ENCODE measurements around the gene DCPS. TPM values are rescaled to one million over a fixed set of nuclear protein-coding genes. Genes with fewer than 3 reads are reported as not detected.

DCPS gene
- total RNA-seq, 1 donor from 2014 or later = 11.3 TPM

- no peaks in the 10 kb centered on the region for H3K9me3 Mint-ChIP-seq (ENCODE audit: unreplicated experiment)
- Histone ChIP-seq H3K36me3 (ENCODE audit: insufficient read depth, low read length) (no peaks in the 10 kb centered on the region), H3K4me2 (ENCODE audit: low read length) (no peak overlapping the region), H3K27me3 (ENCODE audit: insufficient read depth, low read length) (no peaks in the 10 kb centered on the region), H3K9me3 (ENCODE audit: insufficient read depth, low read depth, low read length) (no peaks in the 10 kb centered on the region), H4K20me1 (ENCODE audit: insufficient read depth, low read length) (peaks cover 42% of the 10 kb centered on the region), H2AFZ (ENCODE audit: low read depth, low read length) (no peak overlapping the region), H3K4me3 (ENCODE audit: insufficient read depth, low read depth, low read length) (no peak overlapping the region), H3K79me2 (ENCODE audit: insufficient read depth, low read length) (peaks cover 33% of the 10 kb centered on the region), H3K4me1 (ENCODE audit: insufficient read depth, low read length) (peaks cover 38% of the 10 kb centered on the region), H3K9ac (ENCODE audit: low read length) (no peak overlapping the region), H3K27ac (ENCODE audit: low read depth, low read length) (no peak overlapping the region)
- no peak overlapping the region for H3K4me3 Mint-ChIP-seq (ENCODE audit: unreplicated experiment)
- H3K27ac Mint-ChIP-seq (ENCODE audit: unreplicated experiment) = no peak overlapping the region
- TF ChIP-seq EZH2 (IDR thresholded peaks at IDR 0.05; ENCODE audit: insufficient read depth, low read length) = no peak
- no peak for TF ChIP-seq CTCF (IDR thresholded peaks at IDR 0.05; ENCODE audit: insufficient read depth, low read depth, low read length)
- FAIRE-seq = no peak
- no peaks in the 10 kb centered on the region for H3K27me3 Mint-ChIP-seq (ENCODE audit: low read depth, unreplicated experiment)
- H3K36me3 Mint-ChIP-seq (ENCODE audit: low read depth, unreplicated experiment) = peaks cover 4% of the 10 kb centered on the region
- peaks cover 18% of the 10 kb centered on the region for H3K4me1 Mint-ChIP-seq (ENCODE audit: low read depth, unreplicated experiment)
- no peak for DNase-seq (ENCODE audit: low read depth)
Measured at GRCh38 chr11:126357969-126358762, 54.3 kb downstream of the DCPS start.

- Histone ChIP-seq H4K20me1 (ENCODE audit: insufficient read depth, low read length) (peaks cover 48% of the 10 kb centered on the region), H3K4me2 (ENCODE audit: low read length) (no peak overlapping the region), H3K4me3 (ENCODE audit: insufficient read depth, low read depth, low read length) (no peak overlapping the region), H3K27ac (ENCODE audit: low read depth, low read length) (no peak overlapping the region), H3K9ac (ENCODE audit: low read length) (no peak overlapping the region), H3K36me3 (ENCODE audit: insufficient read depth, low read length) (no peaks in the 10 kb centered on the region), H3K27me3 (ENCODE audit: insufficient read depth, low read length) (no peaks in the 10 kb centered on the region), H3K4me1 (ENCODE audit: insufficient read depth, low read length) (peaks cover 33% of the 10 kb centered on the region), H3K79me2 (ENCODE audit: insufficient read depth, low read length) (peaks cover 33% of the 10 kb centered on the region), H2AFZ (ENCODE audit: low read depth, low read length) (no peak overlapping the region), H3K9me3 (ENCODE audit: insufficient read depth, low read depth, low read length) (no peaks in the 10 kb centered on the region)
- FAIRE-seq = no peak
- TF ChIP-seq CTCF (IDR thresholded peaks at IDR 0.05; ENCODE audit: insufficient read depth, low read depth, low read length) = no peak
- TF ChIP-seq EZH2 (IDR thresholded peaks at IDR 0.05; ENCODE audit: insufficient read depth, low read length) = no peak
- DNase-seq (ENCODE audit: low read depth) = no peak
- no peak overlapping the region for H3K4me3 Mint-ChIP-seq (ENCODE audit: unreplicated experiment)
- peaks cover 4% of the 10 kb centered on the region for H3K36me3 Mint-ChIP-seq (ENCODE audit: low read depth, unreplicated experiment)
- H3K27ac Mint-ChIP-seq (ENCODE audit: unreplicated experiment) = no peak overlapping the region
- no peaks in the 10 kb centered on the region for H3K27me3 Mint-ChIP-seq (ENCODE audit: low read depth, unreplicated experiment)
- peaks cover 12% of the 10 kb centered on the region for H3K4me1 Mint-ChIP-seq (ENCODE audit: low read depth, unreplicated experiment)
- no peaks in the 10 kb centered on the region for H3K9me3 Mint-ChIP-seq (ENCODE audit: unreplicated experiment)
Measured at GRCh38 chr11:126358763-126359160, 54.9 kb downstream of the DCPS start.

GRCh38 chr11:126359431-126360048, 55.7 kb downstream of the DCPS start:
- H3K4me1 ChIP-seq (ENCODE audit: insufficient read depth, low read length) = peaks cover 29% of the 10 kb centered on the region
- peaks cover 30% of the 10 kb centered on the region for H3K79me2 ChIP-seq (ENCODE audit: insufficient read depth, low read length)
- H3K4me3 Mint-ChIP-seq (ENCODE audit: unreplicated experiment) = no peak overlapping the region
- no peak overlapping the region for H2AFZ ChIP-seq (ENCODE audit: low read depth, low read length)
- no peak overlapping the region for H3K27ac Mint-ChIP-seq (ENCODE audit: unreplicated experiment)
- no peaks in the 10 kb centered on the region for H3K9me3 Mint-ChIP-seq (ENCODE audit: unreplicated experiment)
- H3K9ac ChIP-seq (ENCODE audit: low read length) = no peak overlapping the region
- TF ChIP-seq EZH2 (IDR thresholded peaks at IDR 0.05; ENCODE audit: insufficient read depth, low read length) (no peak), CTCF (IDR thresholded peaks at IDR 0.05; ENCODE audit: insufficient read depth, low read depth, low read length) (no peak)
- FAIRE-seq (no peak), DNase-seq (ENCODE audit: low read depth) (peak; percentile 51)
- no peak overlapping the region for H3K27ac ChIP-seq (ENCODE audit: low read depth, low read length)
- peaks cover 2% of the 10 kb centered on the region for H3K36me3 Mint-ChIP-seq (ENCODE audit: low read depth, unreplicated experiment)
- H3K27me3 Mint-ChIP-seq (ENCODE audit: low read depth, unreplicated experiment) = no peaks in the 10 kb centered on the region
- H3K27me3 ChIP-seq (ENCODE audit: insufficient read depth, low read length) = no peaks in the 10 kb centered on the region
- H3K4me2 ChIP-seq (ENCODE audit: low read length) = peak overlapping the region; percentile 28
- H3K4me1 Mint-ChIP-seq (ENCODE audit: low read depth, unreplicated experiment) = peaks cover 10% of the 10 kb centered on the region
- no peak overlapping the region for H3K4me3 ChIP-seq (ENCODE audit: insufficient read depth, low read depth, low read length)
- H4K20me1 ChIP-seq (ENCODE audit: insufficient read depth, low read length) = peaks cover 48% of the 10 kb centered on the region
- no peaks in the 10 kb centered on the region for H3K9me3 ChIP-seq (ENCODE audit: insufficient read depth, low read depth, low read length)
- H3K36me3 ChIP-seq (ENCODE audit: insufficient read depth, low read length) = no peaks in the 10 kb centered on the region

Measured in astrocyte (in vitro differentiated cells and primary cell).